LNCaP clone FGC (cell line): ENCODE data around the gene PLTP.
"Not testable (repeated sequence)": the region's sequence is repeated elsewhere in the genome, so short reads cannot be mapped to it uniquely, and the experiment has no call there.

ENCODE experiments used
- DNase-seq: peaks from one replicate; pipeline ENCODE4 v3.0.0-alpha.2; 2011; ENCODE audit warnings: low read depth
- H3K4me3 ChIP-seq: 2 replicates; pipeline ENCODE4 v1.5.1; 2011; ENCODE audit warnings: mild to moderate bottlenecking, low read depth, low read length, control low read depth
- TF ChIP-seq, protein P1 (sequence below): IDR thresholded peaks from 2 replicates; pipeline ENCODE4 v1.5.1; 2012; ENCODE audit warnings: mild to moderate bottlenecking; ENCODE audit not compliant: control insufficient read depth, insufficient read depth; ENCODE audit errors: extremely low read depth

Gene PLTP

DNA sequence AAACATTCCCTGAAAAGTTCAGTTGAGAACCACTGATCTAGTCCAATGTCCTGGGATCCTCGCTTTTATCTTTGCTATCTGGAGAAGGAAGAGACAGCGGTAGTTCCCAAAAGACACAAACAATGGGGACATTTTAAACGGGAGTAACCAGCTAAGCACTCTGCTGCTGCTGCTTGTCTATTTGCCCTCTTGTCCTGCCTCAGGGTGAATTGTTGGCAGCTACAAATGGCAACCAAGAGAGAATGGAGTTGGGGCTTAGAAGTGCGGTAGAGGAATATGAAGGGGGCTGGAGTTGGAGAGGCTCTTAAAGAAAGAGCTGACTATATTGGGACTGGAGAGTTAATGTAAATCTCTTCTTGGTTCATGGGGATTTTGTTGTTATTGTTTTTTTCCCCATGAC, 37.4 kb downstream of the PLTP start:
- no peak overlapping the region for H3K4me3 ChIP-seq
- TF ChIP-seq, protein P1, sequence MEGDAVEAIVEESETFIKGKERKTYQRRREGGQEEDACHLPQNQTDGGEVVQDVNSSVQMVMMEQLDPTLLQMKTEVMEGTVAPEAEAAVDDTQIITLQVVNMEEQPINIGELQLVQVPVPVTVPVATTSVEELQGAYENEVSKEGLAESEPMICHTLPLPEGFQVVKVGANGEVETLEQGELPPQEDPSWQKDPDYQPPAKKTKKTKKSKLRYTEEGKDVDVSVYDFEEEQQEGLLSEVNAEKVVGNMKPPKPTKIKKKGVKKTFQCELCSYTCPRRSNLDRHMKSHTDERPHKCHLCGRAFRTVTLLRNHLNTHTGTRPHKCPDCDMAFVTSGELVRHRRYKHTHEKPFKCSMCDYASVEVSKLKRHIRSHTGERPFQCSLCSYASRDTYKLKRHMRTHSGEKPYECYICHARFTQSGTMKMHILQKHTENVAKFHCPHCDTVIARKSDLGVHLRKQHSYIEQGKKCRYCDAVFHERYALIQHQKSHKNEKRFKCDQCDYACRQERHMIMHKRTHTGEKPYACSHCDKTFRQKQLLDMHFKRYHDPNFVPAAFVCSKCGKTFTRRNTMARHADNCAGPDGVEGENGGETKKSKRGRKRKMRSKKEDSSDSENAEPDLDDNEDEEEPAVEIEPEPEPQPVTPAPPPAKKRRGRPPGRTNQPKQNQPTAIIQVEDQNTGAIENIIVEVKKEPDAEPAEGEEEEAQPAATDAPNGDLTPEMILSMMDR: no peak
- DNase-seq: no peak

DNA sequence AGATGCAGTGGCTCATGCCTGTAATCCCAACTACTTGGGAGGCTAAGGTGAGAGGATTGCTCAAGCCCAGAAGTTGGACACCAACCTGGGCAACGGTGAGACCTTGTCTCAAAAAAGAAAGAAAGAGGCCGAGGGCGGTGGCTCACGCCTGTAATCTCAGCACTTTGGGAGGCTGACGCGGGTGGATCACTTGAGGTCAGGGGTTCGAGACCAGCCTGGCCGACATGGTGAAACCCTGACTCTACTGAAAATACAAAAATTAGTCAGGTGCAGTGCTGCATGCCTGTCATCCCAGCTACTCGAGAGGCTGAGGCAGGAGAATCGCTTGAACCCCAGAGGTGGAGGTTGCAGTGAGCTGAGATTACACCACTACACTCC, 37.9 kb downstream of the PLTP start:
- not testable (repeated sequence) for DNase-seq, H3K4me3 ChIP-seq

DNA sequence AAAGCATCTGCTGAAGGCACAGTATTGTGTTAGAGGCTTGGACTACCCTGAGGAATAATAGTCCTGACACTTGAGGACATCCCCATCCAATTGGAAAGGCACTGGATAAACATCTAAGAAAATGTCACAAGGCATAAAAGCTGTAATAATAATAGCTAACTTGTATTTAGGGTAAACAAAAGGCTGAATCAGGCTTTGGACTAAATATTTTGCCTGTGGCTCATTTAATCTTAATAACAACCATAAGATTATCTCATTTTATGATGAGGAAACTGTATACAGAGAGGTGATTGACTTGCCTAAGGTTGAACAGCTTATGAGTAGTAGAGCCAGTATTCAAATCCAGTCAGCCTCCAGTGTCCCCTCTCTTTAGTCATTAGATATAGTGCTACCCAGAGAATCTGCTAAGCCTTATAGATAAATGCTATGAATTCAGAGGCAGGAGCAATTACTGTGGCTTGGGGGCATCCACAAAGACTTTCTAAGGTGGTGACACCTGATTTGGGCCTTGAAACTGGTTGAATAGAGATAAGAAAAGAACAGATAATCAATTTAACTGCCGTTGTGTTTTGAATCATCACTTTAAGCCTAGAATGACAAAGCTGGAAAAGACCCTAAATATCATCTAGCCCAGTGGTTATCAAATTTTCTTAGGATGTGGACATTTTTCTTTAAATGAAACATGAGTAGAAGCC, 38.4 kb downstream of the PLTP start:
- TF ChIP-seq, protein P1: no peak
- no peak overlapping the region for H3K4me3 ChIP-seq
- no peak for DNase-seq

DNA sequence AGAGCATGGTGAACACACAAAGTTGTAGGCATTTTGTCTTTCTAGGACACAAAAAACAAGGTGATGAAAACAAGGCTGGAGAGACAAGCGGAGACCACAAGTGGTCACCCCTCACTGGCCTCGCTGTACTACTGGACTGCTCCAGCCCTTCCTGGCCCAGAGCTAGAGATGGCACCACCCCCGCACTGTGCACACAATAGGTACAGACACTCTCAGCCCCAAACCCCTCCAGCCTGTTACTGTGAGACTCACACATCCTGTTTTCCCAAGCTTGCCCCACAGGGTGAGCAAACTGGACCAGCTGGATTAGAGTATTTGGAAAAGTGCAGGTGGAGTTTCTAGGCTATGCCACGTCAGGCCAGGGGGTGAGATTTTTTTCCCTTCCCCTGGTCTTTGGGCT, 39.3 kb downstream of the PLTP start:
- DNase-seq: peak; percentile 18
- TF ChIP-seq, protein P1: no peak
- H3K4me3 ChIP-seq: no peak overlapping the region

DNA sequence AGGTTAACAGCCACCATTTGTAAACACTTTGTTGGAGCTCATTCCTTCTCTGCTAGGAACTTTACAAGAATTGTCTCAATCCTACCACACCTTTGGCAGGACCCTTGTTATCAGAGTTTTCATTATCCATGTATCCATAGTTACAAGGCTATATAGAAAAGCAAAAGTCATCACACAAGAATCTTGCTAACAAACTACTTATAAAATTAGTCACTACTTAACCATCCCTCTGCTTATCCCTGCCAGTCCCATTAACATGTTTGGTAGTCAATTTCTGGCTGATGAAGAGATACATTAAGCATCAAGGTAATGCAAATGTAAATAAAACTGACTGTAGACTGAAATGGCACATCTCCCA, 44.2 kb downstream of the PLTP start:
- no peak for DNase-seq
- no peak overlapping the region for H3K4me3 ChIP-seq
- TF ChIP-seq, protein P1: no peak

DNA sequence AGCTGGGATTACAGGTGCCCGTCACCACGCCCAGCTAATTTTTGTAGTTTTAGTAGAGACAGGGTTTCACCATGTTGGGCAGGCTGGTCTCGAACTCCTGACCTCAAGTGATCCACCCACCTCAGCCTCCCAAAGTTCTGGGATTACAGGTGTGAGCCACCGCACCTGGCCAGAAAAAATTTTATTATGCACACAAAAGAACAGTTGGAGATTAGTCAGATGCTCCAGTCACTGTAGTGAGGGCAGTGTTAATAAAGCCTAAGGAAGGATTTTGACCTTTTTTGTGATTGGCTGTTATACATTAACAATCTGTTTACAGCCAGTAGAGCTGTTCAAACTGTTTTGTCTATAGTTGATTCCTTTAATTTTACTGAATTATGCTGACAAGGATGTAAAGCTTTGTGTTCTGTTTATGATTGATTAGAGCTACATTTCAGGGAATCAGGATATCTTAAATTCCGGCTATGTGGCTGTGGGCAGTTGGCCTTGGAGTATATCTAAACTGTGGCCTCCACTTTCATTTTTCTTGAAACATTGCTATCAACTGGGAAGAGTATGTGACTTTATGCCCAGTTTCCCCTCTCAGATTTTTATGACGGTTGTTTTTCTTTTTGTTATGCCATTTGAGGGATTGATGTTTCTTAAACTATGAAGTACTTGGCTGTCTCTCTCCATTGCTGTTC, 44.7 kb downstream of the PLTP start:
- TF ChIP-seq, protein P1: no peak
- DNase-seq: no peak
- no peak overlapping the region for H3K4me3 ChIP-seq

DNA sequence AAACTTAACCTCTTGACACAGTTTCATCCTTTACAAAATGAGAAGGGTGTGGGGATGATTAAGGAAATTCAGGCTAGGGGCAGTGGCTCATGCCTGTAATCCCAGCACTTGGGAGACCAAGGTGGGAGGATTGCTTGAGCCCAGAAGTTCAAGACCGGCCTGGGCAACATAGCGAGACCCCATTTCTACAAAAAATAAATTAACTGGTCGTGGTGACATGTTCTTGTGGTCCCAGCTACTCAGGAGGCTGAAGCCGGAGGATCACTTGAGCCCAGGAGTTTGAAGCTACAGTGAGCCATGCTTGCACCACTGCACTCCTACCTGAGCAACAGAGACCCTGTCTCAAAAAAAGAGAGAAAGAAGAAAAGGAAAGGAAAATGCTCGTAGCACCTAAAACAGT, 45.5 kb downstream of the PLTP start:
- TF ChIP-seq, protein P1: no peak

More for the DNA sequence above, 45.5 kb downstream of the PLTP start:
- DNase-seq: no peak
- H3K4me3 ChIP-seq: no peak overlapping the region
